ENCODE measurements around the gene CYB5RL. TPM values are rescaled to one million over a fixed set of nuclear protein-coding genes. Genes with fewer than 3 reads are reported as not detected.

CYB5RL gene
- total RNA-seq, 1 donor from 2014 or later, result 9.0 TPM

DNA sequence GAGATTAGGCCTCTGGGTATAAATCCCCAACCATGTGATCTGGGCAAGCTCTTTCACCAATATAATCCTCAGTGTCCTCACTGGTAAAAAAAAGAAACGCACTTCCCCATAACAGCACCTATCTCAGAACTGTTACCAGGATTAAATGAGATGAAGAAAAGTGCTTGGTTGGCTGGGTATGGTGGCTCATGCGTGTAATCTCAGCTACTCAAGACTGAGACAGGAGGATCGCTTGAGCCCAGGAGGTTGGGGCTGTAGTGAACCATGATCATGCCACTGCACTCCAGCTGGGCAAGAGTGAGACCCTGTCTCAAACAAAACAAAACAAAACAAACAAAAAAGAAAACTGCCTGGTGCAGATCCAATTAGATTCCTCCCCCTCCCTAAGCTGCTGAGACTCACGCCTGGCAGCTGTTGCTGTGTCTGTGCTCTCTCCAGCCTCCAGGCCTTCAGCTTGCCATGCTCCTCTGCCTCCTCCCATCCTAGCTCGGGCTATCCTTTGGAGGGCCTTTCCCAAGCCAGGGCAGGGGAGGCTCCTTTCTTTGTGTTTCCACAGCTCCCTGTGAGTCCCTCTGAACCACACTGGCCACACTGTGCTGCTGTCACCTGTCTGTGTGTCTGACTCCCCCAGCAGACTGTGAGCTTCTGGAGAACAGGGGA, 19.0 kb downstream of the CYB5RL start:
- no peak overlapping the region for H3K4me3 ChIP-seq
- no peak overlapping the region for H3K27ac ChIP-seq
- H3K4me1 ChIP-seq, result no peaks in the 10 kb centered on the region
- no peaks in the 10 kb centered on the region for H3K9me3 ChIP-seq
- ATAC-seq (no peak), DNase-seq (no peak)
- no peaks in the 10 kb centered on the region for H3K27me3 ChIP-seq (ENCODE audit: low read depth)
- TF ChIP-seq, protein P1, sequence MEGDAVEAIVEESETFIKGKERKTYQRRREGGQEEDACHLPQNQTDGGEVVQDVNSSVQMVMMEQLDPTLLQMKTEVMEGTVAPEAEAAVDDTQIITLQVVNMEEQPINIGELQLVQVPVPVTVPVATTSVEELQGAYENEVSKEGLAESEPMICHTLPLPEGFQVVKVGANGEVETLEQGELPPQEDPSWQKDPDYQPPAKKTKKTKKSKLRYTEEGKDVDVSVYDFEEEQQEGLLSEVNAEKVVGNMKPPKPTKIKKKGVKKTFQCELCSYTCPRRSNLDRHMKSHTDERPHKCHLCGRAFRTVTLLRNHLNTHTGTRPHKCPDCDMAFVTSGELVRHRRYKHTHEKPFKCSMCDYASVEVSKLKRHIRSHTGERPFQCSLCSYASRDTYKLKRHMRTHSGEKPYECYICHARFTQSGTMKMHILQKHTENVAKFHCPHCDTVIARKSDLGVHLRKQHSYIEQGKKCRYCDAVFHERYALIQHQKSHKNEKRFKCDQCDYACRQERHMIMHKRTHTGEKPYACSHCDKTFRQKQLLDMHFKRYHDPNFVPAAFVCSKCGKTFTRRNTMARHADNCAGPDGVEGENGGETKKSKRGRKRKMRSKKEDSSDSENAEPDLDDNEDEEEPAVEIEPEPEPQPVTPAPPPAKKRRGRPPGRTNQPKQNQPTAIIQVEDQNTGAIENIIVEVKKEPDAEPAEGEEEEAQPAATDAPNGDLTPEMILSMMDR (IDR thresholded peaks at IDR 0.05), result no peak
- intact Hi-C loops (cut with DNase I), result no loop called here
- peaks cover 12% of the 10 kb centered on the region for H3K36me3 ChIP-seq

DNA sequence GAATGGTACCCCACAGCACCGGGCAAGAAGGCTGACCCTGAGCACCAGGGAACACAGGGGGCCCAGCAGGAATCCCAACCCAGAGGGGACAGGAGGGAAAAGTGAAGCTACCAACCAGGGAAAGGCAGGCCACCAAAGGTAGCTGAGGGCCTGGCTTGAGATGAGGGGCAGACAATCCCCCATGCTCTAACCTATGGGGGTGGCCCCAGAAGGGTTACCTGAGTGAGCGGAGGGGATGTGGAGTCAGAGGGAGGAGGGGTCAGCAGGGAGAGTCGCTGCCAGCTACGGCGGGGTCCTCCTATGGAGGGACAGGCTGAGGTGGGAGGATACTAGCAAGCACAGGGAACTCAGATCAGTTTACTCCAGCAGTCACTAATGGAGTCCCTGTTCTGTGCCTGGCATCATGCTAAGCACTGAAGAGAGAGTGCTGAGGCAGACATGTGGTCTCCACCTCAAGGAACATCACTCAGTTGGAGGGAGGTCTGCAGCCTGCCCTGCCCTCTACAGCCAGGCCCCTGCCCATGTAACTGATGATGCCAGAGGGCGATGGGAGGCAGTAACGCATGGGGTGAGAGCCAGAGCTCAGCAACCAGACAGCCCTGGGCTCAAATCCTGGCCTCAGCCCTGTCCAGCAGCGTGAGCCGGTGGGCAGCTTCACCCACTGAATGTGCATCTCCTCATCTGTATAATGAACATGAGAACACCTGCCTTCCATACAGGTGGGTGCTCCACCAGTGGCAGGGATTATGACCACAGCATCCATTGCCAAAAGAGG, 21.3 kb downstream of the CYB5RL start:
- Histone ChIP-seq H3K27ac (no peak overlapping the region), H3K9me3 (no peaks in the 10 kb centered on the region), H3K4me1 (no peaks in the 10 kb centered on the region), H3K4me3 (no peak overlapping the region), H3K36me3 (peaks cover 9% of the 10 kb centered on the region), H3K27me3 (ENCODE audit: low read depth) (no peaks in the 10 kb centered on the region)
- TF ChIP-seq, protein P1 (IDR thresholded peaks at IDR 0.05), result no peak
- intact Hi-C loops (cut with DNase I), result no loop called here
- ATAC-seq (no peak), DNase-seq (no peak)

DNA sequence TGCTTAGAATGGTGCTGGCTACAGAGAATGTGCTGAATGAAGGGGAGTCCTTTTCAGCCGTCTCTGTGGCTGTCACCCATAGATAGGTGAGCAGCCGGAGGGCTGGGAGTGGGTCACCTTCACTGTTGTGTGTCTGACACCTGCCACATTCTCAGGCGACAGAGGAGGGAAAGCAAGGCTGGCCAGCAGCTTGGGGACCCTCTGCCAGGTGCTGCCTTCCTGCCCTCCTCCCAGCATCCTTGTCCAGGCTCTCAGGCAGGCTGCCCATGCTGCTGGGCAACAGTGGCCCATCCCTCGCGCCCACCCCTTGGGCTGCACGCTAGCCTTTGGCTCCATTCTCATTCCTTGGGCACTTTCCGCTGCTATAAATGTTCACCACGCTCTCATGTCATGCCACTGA, 22.1 kb downstream of the CYB5RL start:
- H3K27me3 ChIP-seq (ENCODE audit: low read depth), result no peaks in the 10 kb centered on the region
- H3K9me3 ChIP-seq, result no peaks in the 10 kb centered on the region
- no peaks in the 10 kb centered on the region for H3K4me1 ChIP-seq
- intact Hi-C loops (cut with DNase I), result no loop called here
- H3K4me3 ChIP-seq, result no peak overlapping the region
- DNase-seq (no peak), ATAC-seq (no peak)
- H3K36me3 ChIP-seq, result peaks cover 9% of the 10 kb centered on the region
- TF ChIP-seq, protein P1 (IDR thresholded peaks at IDR 0.05), result no peak
- no peak overlapping the region for H3K27ac ChIP-seq

DNA sequence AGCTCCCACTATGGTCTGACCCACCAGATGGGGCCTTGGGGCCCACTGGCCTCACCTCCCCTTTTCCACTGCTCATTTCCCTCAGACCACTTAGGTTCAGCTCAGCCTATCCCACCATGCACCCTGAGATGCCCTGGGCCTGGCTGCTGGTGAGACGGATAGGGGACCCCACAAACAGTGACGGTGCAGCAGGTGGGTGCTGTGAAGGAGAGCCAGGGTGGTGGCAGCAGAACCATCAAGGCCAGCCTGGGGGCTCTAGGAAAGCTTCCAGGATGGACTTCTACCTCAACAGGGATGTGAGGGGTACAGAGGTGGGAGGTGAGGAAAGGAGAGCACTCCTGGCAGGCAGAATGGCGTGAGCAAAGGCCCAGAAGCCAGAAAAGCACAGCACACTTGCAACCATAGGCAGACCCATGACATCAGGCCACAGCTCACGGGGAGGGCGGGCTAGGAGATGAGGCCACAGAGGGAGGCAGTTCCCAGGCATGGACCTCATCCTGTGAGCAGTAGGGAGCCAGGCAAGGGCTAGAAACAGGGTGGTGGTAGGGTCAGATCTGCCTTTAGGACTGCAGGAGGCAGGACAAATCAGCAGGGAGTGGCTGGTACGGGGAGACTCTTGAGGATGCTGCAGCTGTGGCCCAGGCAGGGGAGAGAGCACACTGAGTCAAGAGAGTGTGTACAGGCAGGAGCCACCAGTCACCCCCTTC, 23.1 kb downstream of the CYB5RL start:
- Histone ChIP-seq H3K27ac (no peak overlapping the region), H3K4me1 (no peaks in the 10 kb centered on the region), H3K27me3 (ENCODE audit: low read depth) (no peaks in the 10 kb centered on the region), H3K9me3 (no peaks in the 10 kb centered on the region), H3K36me3 (peaks cover 9% of the 10 kb centered on the region), H3K4me3 (no peak overlapping the region)
- TF ChIP-seq, protein P1 (IDR thresholded peaks at IDR 0.05), result no peak
- ATAC-seq (no peak), DNase-seq (no peak)
- intact Hi-C loops (cut with DNase I), result no loop called here

DNA sequence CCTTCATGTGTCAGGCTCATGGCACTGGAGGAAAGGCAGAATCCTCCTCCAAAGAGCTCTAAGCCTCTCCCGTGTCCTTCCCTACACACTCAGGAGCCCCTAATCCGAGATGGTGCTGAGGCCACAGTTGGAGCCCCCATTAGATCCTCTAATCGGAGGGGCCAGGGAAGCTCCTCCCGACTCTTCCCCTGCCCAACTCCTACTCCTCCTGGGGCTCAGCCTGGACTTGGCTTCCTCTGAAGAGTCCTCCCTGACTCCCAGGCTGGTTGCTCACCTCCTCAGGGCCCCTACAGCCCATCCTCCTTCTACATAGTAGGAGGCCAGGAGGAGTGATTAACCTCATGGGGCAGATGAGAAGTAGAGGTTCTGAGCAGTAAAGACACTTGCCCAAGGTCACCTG, 25.7 kb downstream of the CYB5RL start:
- Histone ChIP-seq H3K4me1 (no peaks in the 10 kb centered on the region), H3K9me3 (no peaks in the 10 kb centered on the region), H3K4me3 (no peak overlapping the region), H3K36me3 (peaks cover 9% of the 10 kb centered on the region), H3K27me3 (ENCODE audit: low read depth) (no peaks in the 10 kb centered on the region), H3K27ac (no peak overlapping the region)
- ATAC-seq (no peak), DNase-seq (no peak)
- TF ChIP-seq, protein P1 (IDR thresholded peaks at IDR 0.05), result no peak
- intact Hi-C loops (cut with DNase I), result no loop called here

Measured in lower lobe of right lung (tissue), 2 donors.